GM10266 (cell line): Measurements from ENCODE around the gene DEPDC5.

Source experiments
- DNase-seq: peaks from one replicate; pipeline ENCODE4 v3.0.0; 2012; ENCODE audit errors: extremely low spot score
- TF ChIP-seq, protein P1 (sequence below): IDR thresholded peaks from 2 replicates; pipeline ENCODE4 v1.5.1; 2012; ENCODE audit warnings: mild to moderate bottlenecking, low read depth; ENCODE audit not compliant: control insufficient read depth, insufficient read depth; ENCODE audit errors: missing control alignments

Gene DEPDC5

DNA sequence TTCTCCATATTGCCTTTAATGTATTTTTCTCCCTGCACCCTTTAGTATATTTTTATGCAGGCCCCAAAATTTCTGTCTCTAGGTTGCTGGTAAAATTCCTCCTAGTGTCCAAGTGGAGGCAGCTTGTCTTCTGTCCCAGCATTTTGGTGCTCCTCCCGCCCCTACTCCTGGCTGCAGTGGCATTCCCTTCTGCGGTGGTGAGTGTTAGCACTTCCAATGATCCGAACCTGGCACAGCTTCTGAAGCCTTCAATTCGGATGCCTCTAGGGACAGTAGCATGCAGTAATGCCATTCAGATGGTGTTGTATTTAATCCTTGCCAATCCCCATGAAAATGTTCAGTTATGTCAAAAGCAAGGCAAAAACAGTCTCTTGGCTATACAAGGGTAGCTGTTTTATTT is 196.4 kb downstream of the DEPDC5 start:
- TF ChIP-seq, protein P1, sequence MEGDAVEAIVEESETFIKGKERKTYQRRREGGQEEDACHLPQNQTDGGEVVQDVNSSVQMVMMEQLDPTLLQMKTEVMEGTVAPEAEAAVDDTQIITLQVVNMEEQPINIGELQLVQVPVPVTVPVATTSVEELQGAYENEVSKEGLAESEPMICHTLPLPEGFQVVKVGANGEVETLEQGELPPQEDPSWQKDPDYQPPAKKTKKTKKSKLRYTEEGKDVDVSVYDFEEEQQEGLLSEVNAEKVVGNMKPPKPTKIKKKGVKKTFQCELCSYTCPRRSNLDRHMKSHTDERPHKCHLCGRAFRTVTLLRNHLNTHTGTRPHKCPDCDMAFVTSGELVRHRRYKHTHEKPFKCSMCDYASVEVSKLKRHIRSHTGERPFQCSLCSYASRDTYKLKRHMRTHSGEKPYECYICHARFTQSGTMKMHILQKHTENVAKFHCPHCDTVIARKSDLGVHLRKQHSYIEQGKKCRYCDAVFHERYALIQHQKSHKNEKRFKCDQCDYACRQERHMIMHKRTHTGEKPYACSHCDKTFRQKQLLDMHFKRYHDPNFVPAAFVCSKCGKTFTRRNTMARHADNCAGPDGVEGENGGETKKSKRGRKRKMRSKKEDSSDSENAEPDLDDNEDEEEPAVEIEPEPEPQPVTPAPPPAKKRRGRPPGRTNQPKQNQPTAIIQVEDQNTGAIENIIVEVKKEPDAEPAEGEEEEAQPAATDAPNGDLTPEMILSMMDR: no peak
- DNase-seq: no peak

- TF ChIP-seq, protein P1: no peak
- DNase-seq: no peak
Measured at GRCh38 chr22:31951194-31952093, 197.6 kb downstream of the DEPDC5 start.

- TF ChIP-seq, protein P1: no peak
Measured at GRCh38 chr22:31952094-31952401, 198.2 kb downstream of the DEPDC5 start.

GRCh38 chr22:31952472-31952871 is 198.7 kb downstream of the DEPDC5 start:
- DNase-seq: no peak
- TF ChIP-seq, protein P1: no peak

More at GRCh38 chr22:31952094-31952401, 198.2 kb downstream of the DEPDC5 start:
- DNase-seq: no peak

DNA sequence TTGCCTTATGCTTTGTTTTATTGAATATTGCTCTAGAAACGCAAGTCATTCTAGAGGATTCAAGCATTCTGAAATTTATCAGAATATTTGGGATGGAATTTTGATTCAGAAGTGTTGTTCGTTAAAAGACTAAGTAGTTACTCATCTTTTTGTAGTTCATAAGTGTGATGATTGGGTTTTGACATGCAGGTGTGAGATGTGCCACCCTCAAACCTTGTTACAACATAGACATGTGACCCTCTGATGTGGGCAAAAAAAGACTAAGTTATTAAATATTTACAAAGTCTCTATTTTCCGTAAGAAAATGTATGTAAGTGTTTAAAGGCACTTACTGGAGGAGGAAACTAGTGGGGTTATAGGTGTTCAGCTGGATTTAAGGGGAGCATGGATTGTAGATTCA is 199.4 kb downstream of the DEPDC5 start:
- TF ChIP-seq, protein P1: no peak
- DNase-seq: no peak

DNA sequence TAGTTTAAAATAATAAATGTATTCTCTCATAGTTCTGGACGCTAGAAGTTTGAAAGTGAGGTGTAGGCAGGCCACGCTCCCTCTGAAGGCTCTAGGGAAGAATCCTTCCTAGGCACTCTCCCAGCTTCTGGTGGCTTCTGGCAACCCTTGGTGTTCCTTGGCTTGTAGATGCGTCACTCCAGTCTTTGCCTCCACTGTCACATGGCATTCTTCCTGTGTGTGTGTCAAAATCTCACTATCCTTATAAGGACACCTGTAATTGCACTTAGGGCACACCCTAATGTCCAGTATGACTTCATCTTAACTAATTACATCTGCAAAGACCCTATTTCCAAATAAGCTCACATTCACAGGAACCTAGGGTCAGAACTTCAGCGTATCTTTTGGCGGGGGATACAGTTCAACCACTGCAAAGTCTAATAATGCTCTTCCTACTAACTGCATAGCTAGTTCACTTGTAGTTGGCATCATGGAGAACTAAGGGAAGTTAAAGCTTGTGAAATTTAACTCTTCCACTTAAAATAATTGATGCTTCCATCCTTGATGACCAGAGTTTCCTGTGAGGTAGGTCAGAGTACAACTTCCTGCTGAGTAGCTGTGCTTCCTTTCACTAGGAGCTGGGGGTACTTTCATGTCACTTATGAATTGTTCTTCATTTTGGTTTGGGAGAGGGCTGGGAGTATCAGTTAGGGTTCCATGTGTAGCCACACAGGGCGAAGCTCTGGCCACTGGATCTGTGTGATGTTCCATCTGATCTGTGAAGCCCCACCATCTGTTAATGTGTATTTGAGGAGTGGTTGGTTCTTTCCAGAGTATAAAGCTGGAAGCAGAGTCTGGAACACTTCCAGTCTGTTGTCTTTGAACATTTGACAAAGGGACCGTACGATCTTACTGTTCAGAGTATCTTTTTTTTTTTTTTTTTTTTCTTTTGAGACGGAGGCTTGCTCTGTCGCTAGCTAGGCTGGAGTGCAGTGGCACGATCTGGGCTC is 201.0 kb downstream of the DEPDC5 start:
- no peak for DNase-seq
- TF ChIP-seq, protein P1: no peak
